Naive thymus-derived CD8-positive, alpha-beta T cell (primary cell): ENCODE results near the gene MICU1. TPM values are rescaled to one million over a fixed set of nuclear protein-coding genes. Genes with fewer than 3 reads are reported as not detected.

ENCODE experiments used
- ATAC-seq, 2 donors: fragments of 150-1000 bp; cut with Tn5 transposase in 1 of 2; sonication (Bioruptor Pico), chemical (Tn5 transposase) in 1 of 2; 1 replicate in 1 of 2; 2 replicates in 1 of 2; pipeline ENCODE4 v1.10.0; 2021; ENCODE audit warnings: mild to moderate bottlenecking in 2 of 2, moderate library complexity in 2 of 2
- POLR2A ChIA-PET: fragments of 350-600 bp; sonication (Branson Sonifier 250); formaldehyde crosslinking; loops from one replicate; lab custom pipeline; 2021; ENCODE audit warnings: antibody characterized with exemption; lab: Charles Lee
- DNase-seq, 10 donors: peaks; one replicate each; pipeline versions ENCODE4 v3.0.0 to v3.0.0-alpha.2; 2020 to 2022
- H3K27ac Mint-ChIP-seq, 10 donors: one replicate each; pipeline ENCODE4 v1.8.0; 2020 to 2022; ENCODE audit warnings: mild to moderate bottlenecking in 10 of 10, mixed read lengths in 10 of 10, moderate library complexity in 4 of 10, inconsistent platforms in 1 of 10
- H3K27me3 Mint-ChIP-seq, 5 donors: one replicate each; pipeline ENCODE4 v1.8.0; 2021 to 2022; ENCODE audit warnings: mixed read lengths in 5 of 5
- H3K36me3 Mint-ChIP-seq, 3 donors: one replicate each; pipeline ENCODE4 v1.8.0; 2020 to 2022; ENCODE audit warnings: mixed read lengths in 3 of 3, mild to moderate bottlenecking in 2 of 3, inconsistent platforms in 1 of 3
- H3K4me1 Mint-ChIP-seq, 4 donors: one replicate each; pipeline ENCODE4 v1.8.0; 2021 to 2022; ENCODE audit warnings: mixed read lengths in 4 of 4
- H3K4me3 Mint-ChIP-seq, 10 donors: one replicate each; pipeline ENCODE4 v1.8.0; 2020 to 2022; ENCODE audit warnings: mild to moderate bottlenecking in 10 of 10, mixed read lengths in 10 of 10, moderate library complexity in 6 of 10, inconsistent platforms in 1 of 10
- H3K9me3 Mint-ChIP-seq, 9 donors: one replicate each; pipeline ENCODE4 v1.8.0; 2020 to 2022; ENCODE audit warnings: mixed read lengths in 9 of 9, mild to moderate bottlenecking in 3 of 9, inconsistent platforms in 1 of 9, moderate library complexity in 1 of 9
- polyA plus RNA-seq, 3 donors: library from polyadenylated mRNA; unstranded; fragments of 300-500 nt; fragmentation: Illumina TruSeq; gene quantifications; one replicate each; pipeline ENCODE4 v1.2.3, GENCODE V29; 2021
- total RNA-seq, 8 experiments: library from RNA in 2 of 8; stranded (reverse) in 2 of 8; gene quantifications; one replicate each; pipeline ENCODE4 v1.2.3 and lab custom pipeline; 2021 to 2026

MICU1 gene
- total and polyA plus RNA-seq, 5 experiments from 2014 or later, result 20.7 to 26.4 (median 24.1) TPM

DNA sequence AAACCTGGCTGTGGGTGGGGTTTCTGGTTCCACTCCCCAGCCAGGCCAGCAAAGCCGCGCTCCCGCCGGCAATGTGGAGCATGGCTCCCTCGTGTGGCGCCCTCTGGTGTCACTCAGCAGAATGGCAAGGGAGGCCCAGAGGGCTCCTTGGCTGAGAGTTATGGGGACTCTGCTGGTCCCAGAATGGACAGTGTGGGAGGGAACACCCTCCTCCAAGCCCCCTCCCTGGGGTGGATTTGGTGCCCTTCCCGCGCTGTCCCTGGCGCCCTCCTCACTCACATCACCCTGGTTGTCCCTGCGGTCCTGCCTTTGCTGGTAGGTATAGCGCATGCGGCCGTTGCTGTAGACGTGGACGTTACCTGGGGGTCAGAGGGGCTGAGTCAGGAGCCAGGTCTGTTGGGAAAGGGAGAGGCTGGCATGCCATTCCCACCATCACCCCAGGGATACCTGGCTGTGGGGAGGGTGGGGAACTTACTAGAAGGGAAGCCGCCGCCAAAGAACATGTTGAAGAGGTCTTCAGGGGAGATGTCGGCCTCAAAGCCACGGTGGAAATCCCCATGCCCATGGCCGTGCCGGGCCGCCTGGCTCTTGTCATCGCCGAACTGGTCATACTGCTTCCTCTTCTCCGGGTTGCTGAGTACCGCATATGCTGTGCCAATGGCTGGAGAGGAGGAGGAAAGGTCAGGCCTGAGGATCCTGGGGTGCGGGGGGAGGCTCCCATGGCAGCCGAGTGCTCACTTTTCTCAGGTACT, 285.2 kb downstream of the MICU1 start:
- H3K4me3 Mint-ChIP-seq, result no peak overlapping the region
- ATAC-seq (peak; percentile 52 to 60), DNase-seq (peak; percentile 56 to 87 (median 76))
- no peaks in the 10 kb centered on the region for H3K9me3 Mint-ChIP-seq
- H3K4me1 Mint-ChIP-seq, result peaks cover 9 to 45% (median 39%) of the 10 kb centered on the region in 4 donors
- POLR2A ChIA-PET, result interaction anchor here (0.6 to 2.0 kb wide), 3 partner anchors 68 to 270 kb away, joined by 3 to 5 read pairs (median 3); partner anchors contain the start of gene DDIT4
- peak overlapping the region in 6 of 10 donors; percentile 39 to 83 (median 52) for H3K27ac Mint-ChIP-seq
- H3K27me3 Mint-ChIP-seq, result no peaks in the 10 kb centered on the region
- H3K36me3 Mint-ChIP-seq, result peaks cover 0 to 50% (median 10%) of the 10 kb centered on the region in 3 donors

GRCh38 chr10:72338180-72338579, 287.7 kb downstream of the MICU1 start:
- H3K4me3 Mint-ChIP-seq, result no peak overlapping the region

GRCh38 chr10:72337722-72338121, 288.2 kb downstream of the MICU1 start:
- no peaks in the 10 kb centered on the region for H3K9me3 Mint-ChIP-seq
- H3K4me3 Mint-ChIP-seq, result no peak overlapping the region
- H3K4me1 Mint-ChIP-seq, result peaks cover 22 to 58% (median 55%) of the 10 kb centered on the region in 4 donors
- POLR2A ChIA-PET, result interaction anchor here (0.6 to 2.0 kb wide), 14 partner anchors 11 to 498 kb away, joined by 3 to 19 read pairs (median 4); partner anchors contain the start of genes ANAPC16 and DDIT4
- no peak for DNase-seq
- no peaks in the 10 kb centered on the region for H3K27me3 Mint-ChIP-seq
- H3K36me3 Mint-ChIP-seq, result peaks cover 0 to 38% (median 10%) of the 10 kb centered on the region in 3 donors
- ATAC-seq, result no peak
- H3K27ac Mint-ChIP-seq, result peak overlapping the region in 7 of 10 donors; percentile 2 to 85 (median 40)

More at GRCh38 chr10:72338180-72338579, 287.7 kb downstream of the MICU1 start:
- Mint-ChIP-seq H3K4me1 (peaks cover 22 to 54% (median 51%) of the 10 kb centered on the region in 4 donors), H3K27me3 (no peaks in the 10 kb centered on the region), H3K27ac (peak overlapping the region in 4 of 10 donors; percentile 8 to 74 (median 42)), H3K9me3 (no peaks in the 10 kb centered on the region), H3K36me3 (peaks cover 0 to 40% (median 10%) of the 10 kb centered on the region in 3 donors)
- no peak for ATAC-seq
- POLR2A ChIA-PET, result interaction anchor here (0.7 to 2.0 kb wide), 4 partner anchors 64 to 265 kb away, joined by 3 to 19 read pairs (median 4); partner anchors contain the start of gene DDIT4
- DNase-seq, result no peak

GRCh38 chr10:72337039-72337629, 288.7 kb downstream of the MICU1 start:
- Mint-ChIP-seq H3K4me1 (peaks cover 22 to 64% (median 60%) of the 10 kb centered on the region in 4 donors), H3K9me3 (no peaks in the 10 kb centered on the region), H3K36me3 (peaks cover 0 to 32% (median 10%) of the 10 kb centered on the region in 3 donors), H3K4me3 (peak overlapping the region in 3 of 10 donors; percentile 9 to 78 (median 22)), H3K27ac (peak overlapping the region in 9 of 10 donors; percentile 2 to 99 (median 98)), H3K27me3 (no peaks in the 10 kb centered on the region)
- ATAC-seq, result peak in 1 of 2 donors; percentile 11
- peak; percentile 39 to 79 (median 62) for DNase-seq
- POLR2A ChIA-PET, result interaction anchor here (0.6 to 2.1 kb wide), 15 partner anchors 10 to 497 kb away, joined by 3 to 19 read pairs (median 4); partner anchors contain the start of genes ANAPC16 and DDIT4

DNA sequence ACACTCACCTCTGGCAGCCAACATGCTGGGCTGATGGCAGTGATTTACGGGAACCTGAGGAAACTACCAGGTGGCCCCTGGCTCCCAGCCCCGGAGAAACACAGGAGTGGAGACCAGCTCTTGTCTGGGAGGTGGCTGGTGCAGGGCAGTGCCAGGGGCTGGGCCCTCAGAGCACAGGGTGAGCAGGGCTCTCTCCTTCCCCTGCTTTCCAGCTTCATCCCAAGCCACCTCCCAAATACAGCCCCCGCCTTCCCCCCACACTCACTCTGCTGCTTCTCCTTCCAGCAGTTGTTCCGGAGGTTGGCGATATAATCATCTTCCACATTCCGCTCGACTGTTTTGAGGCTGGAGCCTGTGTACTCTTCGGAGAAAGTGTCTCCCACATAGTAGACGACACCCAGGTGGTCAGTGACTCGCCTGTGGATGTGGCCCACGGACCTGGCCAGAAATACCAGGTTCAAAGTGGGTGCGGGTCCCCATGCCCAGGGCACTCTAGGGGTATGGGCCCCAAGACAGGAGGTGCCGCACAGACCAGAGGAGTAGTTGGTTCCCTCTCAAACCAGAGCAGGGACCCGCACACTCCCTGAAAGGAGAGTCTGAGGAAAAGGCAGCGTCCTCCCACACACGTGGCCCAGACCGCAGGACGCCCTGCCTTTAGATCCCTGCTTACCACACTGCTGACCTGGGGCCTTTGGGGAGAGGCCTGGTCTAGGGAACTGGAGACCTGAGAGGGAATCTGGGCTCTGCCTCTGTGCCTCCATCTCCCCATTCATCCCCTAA, 289.4 kb downstream of the MICU1 start:
- Mint-ChIP-seq H3K27ac (peak overlapping the region; percentile 87 to 99 (median 98)), H3K36me3 (peaks cover 0 to 28% (median 10%) of the 10 kb centered on the region in 3 donors), H3K27me3 (no peaks in the 10 kb centered on the region), H3K4me1 (peaks cover 26 to 71% (median 67%) of the 10 kb centered on the region in 4 donors), H3K9me3 (no peaks in the 10 kb centered on the region), H3K4me3 (peak overlapping the region in 8 of 10 donors; percentile 14 to 86 (median 72))
- peak in 1 of 10 donors; percentile 57 for DNase-seq
- no peak for ATAC-seq
- POLR2A ChIA-PET, result interaction anchor here (0.6 to 3.7 kb wide), 24 partner anchors 10 to 564 kb away, joined by 3 to 40 read pairs (median 4); partner anchors contain the start of genes ANAPC16, ASCC1, DDIT4 and SPOCK2

- H3K4me3 Mint-ChIP-seq, result peak overlapping the region; percentile 36 to 86 (median 74)
- H3K4me1 Mint-ChIP-seq, result peaks cover 29 to 73% (median 72%) of the 10 kb centered on the region in 4 donors
- DNase-seq (peak in 3 of 10 donors; percentile 40 to 64 (median 57)), ATAC-seq (peak; percentile 4 to 14)
- H3K27me3 Mint-ChIP-seq, result no peaks in the 10 kb centered on the region
- H3K27ac Mint-ChIP-seq, result peak overlapping the region; percentile 87 to 99 (median 98)
- POLR2A ChIA-PET, result interaction anchor here (0.6 to 8.3 kb wide), 17 partner anchors 9 to 564 kb away, joined by 3 to 124 read pairs (median 4); partner anchors contain the start of genes ANAPC16, ASCC1, DDIT4 and SPOCK2
- peaks cover 0 to 20% (median 8%) of the 10 kb centered on the region in 3 donors for H3K36me3 Mint-ChIP-seq
- no peaks in the 10 kb centered on the region for H3K9me3 Mint-ChIP-seq
Measured at GRCh38 chr10:72335394-72336258, 290.3 kb downstream of the MICU1 start.

DNA sequence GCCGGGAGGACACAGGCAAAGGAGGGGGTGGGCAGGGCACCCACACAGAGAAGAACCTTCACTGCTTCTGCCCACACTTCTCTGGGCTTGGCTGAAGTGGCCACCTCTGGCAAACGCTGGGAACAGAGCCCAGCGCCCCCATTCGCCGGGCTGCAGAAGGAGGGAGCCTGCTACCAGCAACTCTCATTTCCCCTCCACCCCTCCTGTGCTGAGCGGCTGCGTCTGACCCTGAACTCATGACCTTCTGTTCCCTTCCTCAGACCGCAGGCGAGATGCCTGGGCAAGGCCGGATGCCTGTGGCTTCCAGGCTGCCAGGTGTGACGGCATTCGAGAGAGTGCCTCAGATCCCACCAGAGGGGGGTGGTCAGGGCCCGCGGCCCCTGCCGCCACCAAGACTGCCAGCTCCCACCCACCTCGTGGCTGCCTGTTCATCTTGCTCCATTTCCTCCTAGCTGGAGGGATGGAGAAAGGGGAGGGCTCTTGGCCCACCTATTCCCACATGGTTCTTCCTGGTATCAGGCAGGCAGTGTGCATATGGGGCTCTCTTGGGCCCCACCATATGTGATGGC, 291.0 kb downstream of the MICU1 start:
- POLR2A ChIA-PET, result interaction anchor here (0.7 to 8.3 kb wide), 20 partner anchors 9 to 258 kb away, joined by 3 to 124 read pairs (median 5); partner anchors contain the start of genes ANAPC16, ASCC1, DDIT4 and DNAJB12
- no peaks in the 10 kb centered on the region for H3K9me3 Mint-ChIP-seq
- peaks cover 32 to 76% (median 75%) of the 10 kb centered on the region in 4 donors for H3K4me1 Mint-ChIP-seq
- ATAC-seq (peak; percentile 51 to 66), DNase-seq (peak; percentile 58 to 95 (median 92))
- peak overlapping the region; percentile 87 to 99 (median 98) for H3K27ac Mint-ChIP-seq
- peaks cover 0 to 16% (median 6%) of the 10 kb centered on the region in 3 donors for H3K36me3 Mint-ChIP-seq
- H3K4me3 Mint-ChIP-seq, result peak overlapping the region; percentile 60 to 86 (median 74)
- H3K27me3 Mint-ChIP-seq, result no peaks in the 10 kb centered on the region

DNA sequence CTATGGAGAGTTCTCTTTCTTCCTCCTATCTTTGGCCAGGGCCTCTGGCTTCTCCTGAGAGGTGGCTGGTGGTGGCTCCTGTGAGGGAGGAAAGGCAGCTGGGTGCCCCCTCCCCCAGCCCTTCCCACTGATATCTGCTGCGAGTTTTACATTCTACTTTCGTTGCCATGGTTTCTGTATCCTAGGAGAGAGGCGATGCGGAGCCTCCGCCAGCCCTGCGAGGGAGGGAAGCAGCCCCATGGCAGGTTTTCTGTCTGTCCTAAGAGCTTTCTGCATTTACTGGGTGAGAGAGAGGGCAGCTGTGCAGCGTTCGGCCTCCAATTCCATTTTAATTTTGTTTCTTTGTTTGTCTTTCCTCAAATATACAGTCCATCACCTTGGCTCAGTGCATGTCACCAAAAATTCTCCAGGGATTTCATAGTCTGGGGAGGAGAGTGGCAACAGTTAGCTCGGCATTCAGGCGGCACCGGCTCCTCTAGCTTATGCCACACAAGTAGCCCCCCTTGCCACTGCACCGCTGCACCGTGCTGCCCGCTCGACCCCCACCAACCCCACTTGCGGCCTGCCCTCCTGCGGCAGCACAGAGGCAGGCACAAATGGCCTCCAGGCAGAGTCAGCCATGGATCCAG, 291.6 kb downstream of the MICU1 start:
- Mint-ChIP-seq H3K9me3 (no peaks in the 10 kb centered on the region), H3K27ac (peak overlapping the region; percentile 87 to 99 (median 98)), H3K27me3 (no peaks in the 10 kb centered on the region), H3K36me3 (peaks cover 0 to 16% (median 6%) of the 10 kb centered on the region in 3 donors), H3K4me3 (peak overlapping the region; percentile 60 to 86 (median 74)), H3K4me1 (peaks cover 34 to 82% (median 81%) of the 10 kb centered on the region in 4 donors)
- DNase-seq, result peak in 3 of 10 donors; percentile 24 to 46 (median 41)
- POLR2A ChIA-PET, result interaction anchor here (0.7 to 8.3 kb wide), 17 partner anchors 11 to 251 kb away, joined by 3 to 124 read pairs (median 5); partner anchors contain the start of genes ANAPC16, ASCC1, DDIT4 and DNAJB12
- peak in 1 of 2 donors; percentile 2 for ATAC-seq

DNA sequence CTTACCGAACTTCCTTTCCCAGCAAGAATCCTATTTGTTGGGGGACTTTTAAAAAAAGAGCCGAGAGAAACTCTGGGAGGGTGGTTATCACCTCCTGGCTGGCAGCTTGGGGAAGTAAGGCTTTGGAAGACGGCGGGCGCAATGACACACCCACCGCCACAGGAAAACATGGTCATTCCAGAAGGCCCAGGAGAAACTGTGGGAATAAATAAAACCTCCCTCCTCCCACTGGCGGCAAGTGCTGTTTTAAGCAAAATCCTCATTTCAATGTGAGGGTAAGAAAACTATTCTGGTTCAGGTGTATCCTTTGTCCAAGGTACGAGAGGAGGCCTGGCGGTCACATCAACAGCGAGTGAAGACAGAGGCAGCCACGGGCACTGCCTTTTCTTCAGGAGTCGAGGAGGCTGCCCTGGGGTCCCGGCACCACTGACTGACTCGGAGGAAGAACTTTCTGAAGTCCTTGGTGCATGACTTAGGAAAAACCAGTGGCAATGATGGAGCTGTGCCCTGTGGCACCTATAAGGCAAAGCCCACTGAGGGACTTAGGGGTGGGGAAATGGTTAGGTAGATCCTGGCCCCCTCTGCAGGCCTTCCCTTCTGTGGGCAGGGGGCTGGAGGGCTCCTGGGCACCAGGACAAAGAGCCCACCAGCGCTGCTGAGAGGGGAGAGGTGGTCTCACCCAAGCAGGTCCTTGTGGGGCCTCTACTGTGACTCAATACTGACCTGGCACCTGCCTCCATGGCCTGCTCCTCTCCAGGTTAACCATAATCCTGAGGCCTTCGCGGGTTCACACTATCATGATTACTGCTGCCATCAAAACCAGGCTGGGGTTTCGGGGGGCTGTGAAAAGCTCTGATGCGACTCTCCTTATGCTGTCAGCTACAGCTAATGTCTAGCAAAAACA, 292.5 kb downstream of the MICU1 start:
- Mint-ChIP-seq H3K4me1 (peaks cover 38 to 89% (median 89%) of the 10 kb centered on the region in 4 donors), H3K9me3 (no peaks in the 10 kb centered on the region), H3K27me3 (no peaks in the 10 kb centered on the region), H3K27ac (peak overlapping the region; percentile 90 to 99 (median 98)), H3K4me3 (peak overlapping the region in 9 of 10 donors; percentile 22 to 79 (median 39)), H3K36me3 (peaks cover 0 to 11% (median 6%) of the 10 kb centered on the region in 3 donors)
- ATAC-seq (no peak), DNase-seq (no peak)
- POLR2A ChIA-PET, result interaction anchor here (0.6 to 8.3 kb wide), 17 partner anchors 12 to 276 kb away, joined by 3 to 124 read pairs (median 7); partner anchors contain the start of genes ANAPC16, ASCC1 and DDIT4
